HCT116 (cell line): Measurements from ENCODE around the gene CCND1.

Experiments
- CTCF ChIP-seq, 3 experiments: fragments of 200-600 bp in 1 of 3; sonication (generic) in 1 of 3; IDR thresholded peaks in 2 of 3; conservative IDR thresholded peaks in 1 of 3; 2 replicates each; pipeline ENCODE4 v1.5.1; 2012 to 2017; ENCODE audit warnings: low read depth in 2 of 3, low read length in 2 of 3, antibody characterized with exemption in 1 of 3, borderline replicate concordance in 1 of 3, control low read depth in 1 of 3, mild to moderate bottlenecking in 1 of 3, mixed read lengths in 1 of 3, mixed run types in 1 of 3, moderate library complexity in 1 of 3; ENCODE audit not compliant: insufficient read depth in 1 of 3
- EZH2 ChIP-seq: fragments of 200-600 bp; sonication (generic); IDR thresholded peaks from 2 replicates; pipeline ENCODE4 v1.6.1; 2017; ENCODE audit warnings: antibody characterized with exemption, mixed run types
- FOSL1 ChIP-seq: IDR thresholded peaks from 2 replicates; pipeline ENCODE4 v1.6.1; 2012; ENCODE audit warnings: low read depth
- MAX ChIP-seq: IDR thresholded peaks from 2 replicates; pipeline ENCODE4 v1.6.1; 2012
- POLR2A ChIP-seq: IDR thresholded peaks from 2 replicates; pipeline ENCODE4 v1.7.0; 2011; ENCODE audit warnings: borderline replicate concordance; ENCODE audit not compliant: insufficient read depth, insufficient read length; ENCODE audit errors: extremely low read depth
- POLR2AphosphoS5 ChIP-seq: IDR thresholded peaks from 2 replicates; pipeline ENCODE4 v1.6.1; 2011; ENCODE audit warnings: mild to moderate bottlenecking, low read depth, low read length, moderate library complexity
- REST ChIP-seq: IDR thresholded peaks from 2 replicates; pipeline ENCODE4 v1.6.1; 2012; ENCODE audit warnings: low read depth
- SIN3A ChIP-seq: IDR thresholded peaks from 2 replicates; pipeline ENCODE4 v1.6.1; 2012; ENCODE audit warnings: low read depth
- SP1 ChIP-seq: IDR thresholded peaks from 2 replicates; pipeline ENCODE4 v1.6.1; 2012; ENCODE audit warnings: low read depth
- SRF ChIP-seq: IDR thresholded peaks from 2 replicates; pipeline ENCODE4 v1.6.1; 2012; ENCODE audit warnings: low read depth
- TCF7L2 ChIP-seq: IDR thresholded peaks from 2 replicates; pipeline ENCODE4 v1.7.0; 2011; ENCODE audit warnings: borderline replicate concordance, inconsistent platforms; ENCODE audit not compliant: insufficient read depth, insufficient read length; ENCODE audit errors: extremely low read depth
- ZBTB33 ChIP-seq: IDR thresholded peaks from 2 replicates; pipeline ENCODE4 v1.6.1; 2011; ENCODE audit warnings: mild to moderate bottlenecking, low read length, moderate library complexity; ENCODE audit not compliant: insufficient replicate concordance; ENCODE audit errors: extremely low read depth

- TF ChIP-seq POLR2A: no peak
- no peak; the same call in 1 of the 2 replicates for TF ChIP-seq SP1
- no peak for TF ChIP-seq TCF7L2
- TF ChIP-seq SIN3A: no peak; the same call in 1 of the 2 replicates
- no peak for TF ChIP-seq CTCF (IDR thresholded peaks at IDR 0.05 in 2 of 3, conservative IDR thresholded peaks at IDR 0.05 in 1 of 3; ENCODE audit: borderline replicate concordance in 1 of 3, insufficient read depth in 1 of 3, low read depth in 2 of 3, low read length in 2 of 3)
- TF ChIP-seq POLR2AphosphoS5: no peak
- TF ChIP-seq EZH2: no peak
- no peak for TF ChIP-seq SRF
- TF ChIP-seq MAX: no peak
- no peak for TF ChIP-seq FOSL1
- no peak for TF ChIP-seq REST
- no peak for TF ChIP-seq ZBTB33
Observed at GRCh38 chr11:69697861-69698260, 56.9 kb downstream of the CCND1 start.
